GM19468 (cell line): ENCODE measurements around the gene GAMT.
"Not testable (repeated sequence)": the region's sequence is repeated elsewhere in the genome, so short reads cannot be mapped to it uniquely, and the experiment has no call there.

Experiments
- ATAC-seq: cut with Tn5 transposase; IDR thresholded peaks from one replicate; pipeline ENCODE4 v1.9.1; 2021; ENCODE audit warnings: mild to moderate bottlenecking, moderate library complexity, moderate number of reproducible peaks; ENCODE audit not compliant: unreplicated experiment; ENCODE audit errors: extremely low read depth

Gene GAMT

GRCh38 chr19:1401138-1401888 lies at the start of gene GAMT:
TSS of gene GAMT (minus strand) at chr19:1401542. CDS start at chr19:1401476, 66 bp downstream.
- no peak for ATAC-seq

DNA sequence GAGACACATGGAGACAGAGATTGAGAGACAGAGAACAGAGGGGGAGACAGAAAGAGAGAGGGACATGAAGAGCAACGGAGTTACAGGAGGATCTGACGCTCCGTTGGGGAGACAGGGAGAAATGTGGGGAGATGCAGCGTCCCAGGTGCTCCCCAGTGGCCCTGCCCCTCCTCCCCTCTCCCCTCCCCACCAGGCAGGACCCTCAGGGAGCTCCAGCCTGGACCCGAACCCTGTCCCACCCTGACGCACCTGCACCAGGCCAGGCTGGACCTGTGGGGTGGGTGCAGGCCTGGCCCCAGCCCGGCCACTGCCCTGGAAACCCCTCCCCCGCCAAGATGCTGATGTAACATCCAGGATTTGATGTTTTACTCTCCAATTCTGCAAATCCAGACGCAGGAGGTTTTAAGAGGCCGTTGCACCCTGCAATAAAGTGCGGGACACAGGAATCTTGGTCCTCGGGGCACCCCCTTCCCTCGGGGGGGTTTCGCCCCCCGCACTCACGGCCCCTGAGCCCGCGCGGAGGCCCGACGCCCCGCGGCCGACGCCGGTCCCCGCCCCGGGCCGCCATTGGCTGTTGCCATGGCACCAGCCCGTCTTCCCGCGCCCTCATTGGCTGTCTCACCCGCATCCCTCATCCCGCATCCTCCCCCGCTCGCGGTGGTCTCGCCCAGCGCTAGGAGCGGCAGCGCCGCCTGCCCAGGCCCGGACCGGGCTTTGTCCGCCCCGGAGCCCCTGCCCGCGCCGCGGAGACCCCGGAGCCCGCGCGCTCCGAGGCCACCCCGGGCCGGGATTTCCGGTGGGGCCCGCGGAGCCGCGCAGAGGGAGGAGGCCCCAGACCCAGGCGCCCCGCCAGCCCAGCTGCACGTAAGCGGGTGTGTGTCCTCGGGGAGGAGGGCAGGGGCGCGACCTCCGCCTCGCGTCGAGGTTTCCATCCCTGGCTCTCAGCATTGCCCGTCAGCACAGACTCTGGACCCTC lies 48.4 kb upstream of the GAMT start, which contains the start of gene APC2:
Gene APC2 (plus strand): TSS at position 655 of the 976 bp plus-strand sequence. CDS start 2,881 bp downstream, outside the sequence.
- no peak for ATAC-seq

DNA sequence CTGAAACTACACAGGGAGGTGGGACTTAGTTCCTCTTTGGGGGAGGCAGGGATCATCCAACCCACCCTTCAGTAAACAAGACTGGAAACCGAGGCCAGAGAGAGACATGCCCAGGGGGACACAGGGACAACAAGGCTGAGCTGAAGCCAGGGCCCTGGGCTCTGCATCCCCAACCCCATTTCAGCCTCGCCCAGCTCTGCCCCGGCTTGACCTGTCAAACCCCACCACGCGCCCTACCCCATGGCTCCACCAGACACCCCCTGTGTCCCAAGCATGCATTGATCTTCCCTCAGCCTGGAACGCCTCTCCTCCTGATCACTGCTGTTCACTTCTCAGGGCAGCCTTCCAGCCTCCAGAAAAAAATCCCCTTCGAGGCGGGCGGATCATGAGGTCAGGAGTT lies 46.6 kb upstream of the GAMT start:
- ATAC-seq, result no peak

DNA sequence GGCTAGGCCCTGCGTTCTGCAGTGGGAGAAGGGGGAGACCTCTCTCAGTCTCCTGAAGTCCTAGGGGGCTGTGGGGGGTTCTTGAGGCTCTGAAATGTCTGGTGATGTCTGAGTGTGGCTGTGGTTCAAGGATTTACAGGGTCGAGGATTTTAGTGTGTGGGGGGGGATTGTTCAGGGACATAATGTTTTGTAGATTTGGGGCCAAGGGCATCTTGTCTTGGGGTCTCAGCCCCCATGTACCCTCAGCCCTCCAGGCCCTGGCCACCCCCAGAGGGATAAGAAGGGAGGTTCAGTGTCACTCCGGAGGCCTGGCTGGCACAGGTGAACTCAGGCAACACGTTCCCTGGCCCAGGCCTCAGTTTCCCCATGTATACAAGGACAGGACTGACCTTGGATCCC lies 46.2 kb upstream of the GAMT start:
- ATAC-seq, result no peak

DNA sequence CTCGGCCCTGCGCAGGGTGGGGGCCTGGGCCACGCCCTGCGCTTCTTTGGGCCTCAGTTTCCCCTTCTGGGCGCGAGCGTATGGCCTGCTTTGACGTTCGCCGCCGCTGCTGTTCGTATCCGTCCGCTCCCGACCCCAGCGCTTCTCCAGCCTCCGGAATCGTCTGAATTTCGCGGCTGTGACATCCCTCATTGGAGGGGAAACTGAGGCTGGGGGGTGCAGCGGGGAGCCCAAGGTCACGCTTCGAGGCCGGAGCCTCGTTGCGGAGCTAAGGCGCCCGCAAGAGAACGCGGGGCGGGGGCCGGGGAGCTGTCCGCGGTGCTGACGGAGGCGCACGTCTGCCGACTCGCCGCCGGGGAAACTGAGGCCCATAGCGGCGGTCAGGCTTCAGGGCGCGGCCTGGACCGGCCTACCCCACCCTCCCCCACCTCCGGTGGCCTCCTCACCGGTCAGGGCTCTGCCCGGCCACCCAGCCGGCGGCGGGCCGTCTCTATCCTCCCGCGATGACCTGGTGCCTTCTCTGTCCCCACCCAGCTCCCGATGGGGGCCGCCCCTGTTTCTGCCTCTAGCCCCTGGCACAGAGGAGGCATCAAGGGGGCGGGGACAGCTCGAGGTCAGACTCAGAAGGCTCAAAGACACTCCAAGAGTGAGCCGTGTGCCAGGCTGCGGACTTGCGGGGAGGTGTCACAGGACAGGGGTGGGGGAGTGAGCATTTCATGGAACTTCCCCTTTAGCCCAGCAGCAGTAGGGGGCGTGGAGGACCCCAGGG lies 45.6 kb upstream of the GAMT start:
- no peak for ATAC-seq

DNA sequence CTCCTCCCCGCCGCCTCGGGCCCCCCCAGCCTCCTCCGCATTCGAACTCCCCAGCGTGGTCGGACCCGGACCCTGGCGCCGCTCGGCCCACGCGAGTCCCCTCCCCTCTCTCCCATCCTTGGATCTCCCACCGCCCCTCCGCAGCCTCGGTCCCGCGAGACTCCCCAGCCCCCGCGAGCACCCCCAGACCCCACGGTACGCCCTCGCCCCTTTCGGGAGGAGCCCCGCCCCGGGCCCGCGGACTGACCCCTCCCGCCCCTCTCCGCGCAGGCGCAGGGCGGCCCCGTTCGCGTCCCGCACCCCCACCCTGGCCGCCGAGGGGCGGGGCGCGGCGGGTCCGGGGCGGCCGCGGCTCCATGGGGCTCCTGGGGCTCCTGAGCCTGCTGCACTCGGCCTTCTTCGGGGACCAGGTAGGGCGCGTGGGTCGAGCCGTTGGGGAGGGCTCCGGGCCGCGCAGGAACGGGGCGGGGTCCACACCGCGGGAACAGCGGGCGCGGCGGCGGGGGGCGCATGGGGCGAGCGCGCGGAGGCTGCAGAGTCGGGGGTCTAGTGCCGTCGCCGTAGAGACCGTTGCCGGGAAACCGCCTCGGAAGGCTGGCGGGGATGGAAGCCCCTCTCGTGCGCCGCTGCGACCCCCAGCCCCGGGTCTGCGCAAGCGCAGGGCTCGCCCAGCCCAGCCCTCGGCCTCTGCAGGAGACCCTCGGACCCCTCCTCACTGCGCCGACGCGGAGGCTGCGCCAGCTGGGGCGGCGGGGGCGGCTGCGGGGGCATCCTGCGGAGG lies 44.8 kb upstream of the GAMT start:
- no peak for ATAC-seq

DNA sequence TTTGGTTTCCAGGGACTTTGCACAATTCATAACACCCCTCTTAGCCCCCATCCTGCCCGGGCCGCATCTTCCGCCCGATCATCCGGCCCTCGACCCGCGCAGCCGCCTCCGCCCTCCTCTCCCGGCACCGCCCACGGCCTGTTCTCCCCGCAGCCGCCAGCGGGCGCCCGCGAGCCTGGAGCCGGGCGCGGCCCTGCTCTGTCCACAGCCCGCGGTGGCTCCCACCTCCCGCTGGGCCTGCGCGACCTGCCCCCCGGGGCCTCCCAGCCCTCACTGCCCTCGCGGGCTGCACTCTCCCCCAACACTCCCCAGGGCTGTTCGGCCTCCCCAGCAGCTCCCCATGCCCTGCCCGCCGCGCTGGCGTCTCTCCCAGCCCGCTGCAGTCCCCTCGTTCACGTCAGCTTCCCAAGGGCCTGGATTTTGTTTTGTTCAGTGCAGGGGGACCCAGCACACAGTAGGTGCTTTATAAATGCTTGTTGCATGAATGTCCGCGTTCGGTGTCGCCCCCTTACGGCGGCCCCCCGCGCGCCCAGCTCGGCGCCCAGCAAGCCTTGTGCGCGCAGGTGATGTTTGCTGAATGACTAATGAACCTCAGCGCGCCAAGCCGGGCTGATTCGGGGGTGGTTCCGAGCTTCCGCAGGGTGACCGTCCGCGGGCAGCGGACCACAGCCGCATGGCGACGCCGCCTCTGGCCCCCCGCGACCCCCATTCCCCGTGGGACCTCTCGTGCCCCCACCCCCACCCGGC lies 44.0 kb upstream of the GAMT start:
- no peak for ATAC-seq

- no peak for ATAC-seq
Observed at GRCh38 chr19:1441677-1442438, 40.5 kb upstream of the GAMT start.

- no peak for ATAC-seq
Observed at GRCh38 chr19:1441022-1441426, 39.7 kb upstream of the GAMT start.

DNA sequence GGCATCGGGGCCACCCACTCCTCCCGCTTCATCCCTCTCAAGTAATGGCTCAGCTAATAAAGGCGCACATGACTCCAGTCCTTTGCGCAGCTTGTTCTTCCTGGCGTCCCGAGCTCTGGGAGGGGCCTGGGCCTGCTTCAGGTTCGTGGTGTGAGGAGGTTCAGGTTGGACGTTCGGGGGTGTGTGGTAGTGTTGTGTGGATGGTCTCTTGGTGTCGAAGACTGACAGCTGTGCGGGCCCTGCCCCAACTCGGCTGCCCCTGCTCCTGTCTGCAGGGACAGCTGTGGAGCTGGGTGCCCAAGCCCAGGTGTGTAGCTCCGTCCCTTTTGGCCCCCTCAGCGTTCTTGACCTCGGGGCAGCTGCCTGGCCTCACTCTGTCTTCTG lies 39.1 kb upstream of the GAMT start:
- no peak for ATAC-seq

DNA sequence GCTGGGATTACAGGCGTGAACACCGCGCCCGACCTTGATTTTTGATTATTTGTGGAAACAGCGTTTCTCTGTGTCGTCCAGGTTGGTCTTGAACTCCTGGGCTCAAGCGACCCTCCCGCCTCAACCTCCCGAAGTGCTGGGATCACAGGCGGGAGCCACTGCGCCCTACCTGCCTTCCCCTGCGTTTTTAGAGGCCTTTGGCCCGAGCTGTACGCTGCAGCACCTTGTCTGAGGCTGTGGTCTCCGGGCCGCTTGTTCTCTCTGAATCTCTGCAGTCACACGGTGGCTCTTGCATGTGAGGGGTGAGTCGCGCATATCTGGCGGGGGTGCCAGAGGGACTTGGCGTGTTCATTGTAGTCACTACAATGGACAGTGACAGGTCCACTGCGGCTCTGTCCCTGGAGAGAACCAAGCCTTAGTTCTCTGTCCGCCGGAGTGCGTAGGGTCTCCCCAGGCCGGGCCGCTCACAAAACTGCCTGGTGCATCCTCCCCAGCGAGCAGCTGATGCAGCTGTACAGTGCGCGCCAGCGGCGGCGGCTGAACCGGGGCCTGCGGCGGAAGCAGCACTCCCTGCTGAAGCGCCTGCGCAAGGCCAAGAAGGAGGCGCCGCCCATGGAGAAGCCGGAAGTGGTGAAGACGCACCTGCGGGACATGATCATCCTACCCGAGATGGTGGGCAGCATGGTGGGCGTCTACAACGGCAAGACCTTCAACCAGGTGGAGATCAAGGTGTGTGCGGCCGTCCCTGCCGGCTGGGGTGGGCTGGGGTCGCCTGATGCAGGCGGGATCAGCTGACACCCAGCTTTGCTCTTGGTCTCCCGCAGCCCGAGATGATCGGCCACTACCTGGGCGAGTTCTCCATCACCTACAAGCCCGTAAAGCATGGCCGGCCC lies 38.4 kb upstream of the GAMT start:
- not testable (repeated sequence) for ATAC-seq

DNA sequence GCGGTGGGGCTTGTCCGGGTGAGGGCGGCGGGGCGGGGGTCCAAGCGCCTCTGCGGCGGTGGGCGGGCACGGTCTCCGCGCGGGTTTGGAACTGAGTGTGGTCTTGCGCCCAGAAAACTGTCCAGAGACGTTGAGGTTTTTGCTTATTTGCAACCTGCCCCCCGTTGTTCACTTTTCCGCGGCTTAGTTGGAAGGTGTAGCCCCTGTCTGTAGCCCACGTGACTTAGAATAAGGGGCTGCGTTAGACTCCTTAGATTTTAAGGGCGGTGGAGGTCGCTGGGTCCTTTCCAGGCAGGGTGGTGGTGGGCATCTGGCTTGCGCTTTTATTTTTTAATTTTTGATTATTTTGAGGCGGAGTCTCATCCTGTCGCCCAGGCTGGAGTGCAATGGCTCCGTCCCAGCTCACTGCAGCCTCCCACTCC lies 37.6 kb upstream of the GAMT start:
- ATAC-seq, result no peak

- ATAC-seq, result peak; percentile 28
Observed at GRCh38 chr19:1438035-1438932, 36.9 kb upstream of the GAMT start, which contains the start of gene RPS15. TSS of gene RPS15 (plus strand) at chr19:1438396. CDS start at chr19:1438426, 30 bp downstream.

GRCh38 chr19:1437609-1438008 lies 36.3 kb upstream of the GAMT start:
- ATAC-seq, result no peak

DNA sequence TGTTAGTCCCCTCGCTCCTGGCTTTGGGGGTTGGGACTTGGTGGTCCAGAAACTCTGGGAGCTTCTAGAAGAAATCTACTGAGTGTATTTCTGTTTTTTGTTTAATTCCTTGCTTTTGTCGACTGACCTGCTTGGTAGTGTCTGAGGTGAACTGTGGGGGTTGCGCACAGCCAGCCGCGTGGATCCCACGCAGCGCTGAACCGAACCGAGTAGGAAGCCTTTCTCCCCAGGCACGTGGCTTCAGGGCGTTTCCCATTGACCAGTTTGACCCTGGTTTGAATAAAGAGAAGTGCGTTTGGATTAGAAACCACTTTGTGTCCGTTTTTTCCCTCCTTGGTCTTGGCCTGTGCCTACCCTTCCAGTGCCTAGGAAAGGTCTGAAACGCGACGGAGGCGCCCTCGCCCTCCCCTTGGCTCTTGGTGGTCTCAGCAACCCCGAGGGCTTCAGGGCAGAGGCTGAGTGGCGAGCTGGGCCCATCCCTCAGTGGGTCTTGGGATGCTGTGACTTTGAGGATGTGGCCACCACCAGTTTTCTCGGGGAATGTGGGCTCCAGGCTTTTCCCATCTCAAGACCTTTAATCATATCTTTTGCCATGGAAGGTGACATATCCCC lies 34.1 kb upstream of the GAMT start:
- no peak for ATAC-seq

GRCh38 chr19:1434577-1435060 lies 33.3 kb upstream of the GAMT start:
- ATAC-seq, result no peak
